Ishikawa (cell line): ENCODE data around the gene TSPEAR.

Experiments
- CREB1 ChIP-seq: IDR thresholded peaks from 2 replicates; pipeline ENCODE4 v1.6.1; 2012; ENCODE audit warnings: low read depth
- EP300 ChIP-seq: IDR thresholded peaks from 2 replicates; pipeline ENCODE4 v1.6.1; 2012; ENCODE audit warnings: borderline replicate concordance
- RAD21 ChIP-seq: IDR thresholded peaks from 2 replicates; pipeline ENCODE4 v1.6.1; 2012; ENCODE audit warnings: low read depth
- TCF12 ChIP-seq: IDR thresholded peaks from 2 replicates; pipeline ENCODE4 v1.6.1; 2012; ENCODE audit warnings: low read depth
- TF ChIP-seq, protein P1 (sequence below): IDR thresholded peaks from 2 replicates; pipeline ENCODE4 v1.6.1; 2012; ENCODE audit warnings: low read depth, mild to moderate bottlenecking

DNA sequence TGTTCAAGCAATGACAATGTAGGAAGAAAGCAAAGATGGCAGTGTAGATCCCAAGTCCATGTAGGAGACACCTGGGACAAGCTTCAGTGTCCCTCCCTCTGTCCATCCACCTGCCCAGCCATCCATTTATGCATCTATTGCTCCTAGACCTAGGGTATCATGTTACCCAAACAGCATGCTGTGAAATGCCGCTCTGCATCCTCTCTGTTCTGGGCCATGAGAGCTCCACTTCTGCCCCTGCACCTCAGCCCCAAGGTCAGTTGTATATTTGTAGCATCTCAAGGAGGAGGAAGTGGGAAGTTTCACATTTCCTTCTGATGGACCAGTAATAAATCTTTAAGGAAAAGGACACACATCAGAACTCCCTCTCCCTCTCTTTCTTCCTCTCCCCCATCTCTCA lies 27.9 kb upstream of the TSPEAR start:
- TF ChIP-seq CREB1 (no peak), TCF12 (no peak), RAD21 (no peak), EP300 (no peak)
- TF ChIP-seq, protein P1, sequence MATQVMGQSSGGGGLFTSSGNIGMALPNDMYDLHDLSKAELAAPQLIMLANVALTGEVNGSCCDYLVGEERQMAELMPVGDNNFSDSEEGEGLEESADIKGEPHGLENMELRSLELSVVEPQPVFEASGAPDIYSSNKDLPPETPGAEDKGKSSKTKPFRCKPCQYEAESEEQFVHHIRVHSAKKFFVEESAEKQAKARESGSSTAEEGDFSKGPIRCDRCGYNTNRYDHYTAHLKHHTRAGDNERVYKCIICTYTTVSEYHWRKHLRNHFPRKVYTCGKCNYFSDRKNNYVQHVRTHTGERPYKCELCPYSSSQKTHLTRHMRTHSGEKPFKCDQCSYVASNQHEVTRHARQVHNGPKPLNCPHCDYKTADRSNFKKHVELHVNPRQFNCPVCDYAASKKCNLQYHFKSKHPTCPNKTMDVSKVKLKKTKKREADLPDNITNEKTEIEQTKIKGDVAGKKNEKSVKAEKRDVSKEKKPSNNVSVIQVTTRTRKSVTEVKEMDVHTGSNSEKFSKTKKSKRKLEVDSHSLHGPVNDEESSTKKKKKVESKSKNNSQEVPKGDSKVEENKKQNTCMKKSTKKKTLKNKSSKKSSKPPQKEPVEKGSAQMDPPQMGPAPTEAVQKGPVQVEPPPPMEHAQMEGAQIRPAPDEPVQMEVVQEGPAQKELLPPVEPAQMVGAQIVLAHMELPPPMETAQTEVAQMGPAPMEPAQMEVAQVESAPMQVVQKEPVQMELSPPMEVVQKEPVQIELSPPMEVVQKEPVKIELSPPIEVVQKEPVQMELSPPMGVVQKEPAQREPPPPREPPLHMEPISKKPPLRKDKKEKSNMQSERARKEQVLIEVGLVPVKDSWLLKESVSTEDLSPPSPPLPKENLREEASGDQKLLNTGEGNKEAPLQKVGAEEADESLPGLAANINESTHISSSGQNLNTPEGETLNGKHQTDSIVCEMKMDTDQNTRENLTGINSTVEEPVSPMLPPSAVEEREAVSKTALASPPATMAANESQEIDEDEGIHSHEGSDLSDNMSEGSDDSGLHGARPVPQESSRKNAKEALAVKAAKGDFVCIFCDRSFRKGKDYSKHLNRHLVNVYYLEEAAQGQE: no peak
